ENCODE measurements around the gene CDH12.

The CDH12 gene

DNA sequence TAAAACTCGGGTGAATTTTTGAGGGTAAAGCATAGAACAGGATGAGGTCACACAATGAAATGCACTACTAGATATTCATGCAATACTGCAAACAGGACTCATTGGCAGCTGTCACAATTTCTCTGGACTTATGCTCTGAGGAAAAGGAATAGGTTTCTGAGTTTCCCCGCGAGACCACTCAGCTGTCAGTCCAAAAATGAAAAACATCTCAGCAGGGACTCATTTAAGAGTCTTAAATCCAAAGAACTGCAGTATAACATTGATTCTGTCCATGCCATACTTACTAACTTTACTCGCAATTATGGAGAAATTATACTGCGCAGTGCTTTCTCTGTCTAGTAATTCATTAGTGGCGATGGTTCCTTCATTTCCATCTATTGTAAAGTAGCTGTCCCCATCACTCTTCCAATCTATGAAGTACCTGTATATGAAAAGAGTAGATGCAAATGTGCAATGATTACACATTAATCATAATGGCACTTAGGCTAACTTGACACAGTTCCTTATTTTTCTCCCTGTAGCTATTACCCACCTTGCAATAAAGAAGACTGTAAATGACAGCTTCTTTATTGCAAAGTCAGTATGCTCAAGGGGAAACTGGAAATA, 1070.0 kb downstream of the CDH12 start:
- no peaks in the 10 kb centered on the region for H3K36me3 ChIP-seq (ENCODE audit: insufficient read depth, low read length)
- no peak overlapping the region for H3K9ac ChIP-seq (ENCODE audit: low read length)
- H3K27me3 ChIP-seq (ENCODE audit: control insufficient read depth in 1 of 2, insufficient read depth in 2 of 2, low read length in 2 of 2), result no peaks in the 10 kb centered on the region
- H3K4me3 ChIP-seq (ENCODE audit: low read depth in 1 of 2, low read length in 2 of 2), result no peak overlapping the region
- no peaks in the 10 kb centered on the region for H3K9me3 ChIP-seq (ENCODE audit: low read length)
- H3K27ac ChIP-seq (ENCODE audit: low read depth, low read length), result no peak overlapping the region
- no peaks in the 10 kb centered on the region for H3K4me1 ChIP-seq (ENCODE audit: insufficient read depth, low read length)

- Histone ChIP-seq H3K4me1 (ENCODE audit: insufficient read depth, low read length) (no peaks in the 10 kb centered on the region), H3K9ac (ENCODE audit: low read length) (no peak overlapping the region), H3K4me3 (ENCODE audit: low read depth in 1 of 2, low read length in 2 of 2) (no peak overlapping the region), H3K27ac (ENCODE audit: low read depth, low read length) (no peak overlapping the region), H3K9me3 (ENCODE audit: low read length) (no peaks in the 10 kb centered on the region), H3K27me3 (ENCODE audit: control insufficient read depth in 1 of 2, insufficient read depth in 2 of 2, low read length in 2 of 2) (no peaks in the 10 kb centered on the region), H3K36me3 (ENCODE audit: insufficient read depth, low read length) (no peaks in the 10 kb centered on the region)
These were observed 1076.7 kb downstream of the CDH12 start for GRCh38 chr5:21776466-21776865.

DNA sequence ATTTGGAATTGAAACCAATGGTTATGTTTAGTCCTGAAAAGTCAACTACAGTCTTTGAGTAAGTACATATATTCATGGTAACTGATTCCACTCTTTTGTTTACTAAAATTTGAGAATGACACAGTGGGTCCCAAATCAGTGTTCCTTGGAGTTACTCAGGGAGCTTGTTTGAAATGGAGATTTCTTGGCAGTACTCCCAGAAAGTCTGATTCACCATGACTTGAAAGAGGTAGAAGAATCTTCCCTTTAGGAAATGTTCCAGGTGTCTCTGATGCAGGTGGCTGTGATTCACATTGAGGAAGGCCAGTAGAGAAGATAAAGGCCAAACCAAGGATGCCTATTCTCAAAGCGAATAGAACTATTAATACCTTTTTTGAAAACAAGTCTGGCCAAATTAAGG, 1078.3 kb downstream of the CDH12 start:
- no peaks in the 10 kb centered on the region for H3K36me3 ChIP-seq (ENCODE audit: insufficient read depth, low read length)
- no peak overlapping the region for H3K9ac ChIP-seq (ENCODE audit: low read length)
- no peaks in the 10 kb centered on the region for H3K27me3 ChIP-seq (ENCODE audit: control insufficient read depth in 1 of 2, insufficient read depth in 2 of 2, low read length in 2 of 2)

GRCh38 chr5:21774281-21774680, 1078.9 kb downstream of the CDH12 start:
- Histone ChIP-seq H3K4me3 (ENCODE audit: low read depth in 1 of 2, low read length in 2 of 2) (no peak overlapping the region), H3K27ac (ENCODE audit: low read depth, low read length) (no peak overlapping the region), H3K36me3 (ENCODE audit: insufficient read depth, low read length) (no peaks in the 10 kb centered on the region), H3K9ac (ENCODE audit: low read length) (no peak overlapping the region), H3K27me3 (ENCODE audit: control insufficient read depth in 1 of 2, insufficient read depth in 2 of 2, low read length in 2 of 2) (no peaks in the 10 kb centered on the region), H3K9me3 (ENCODE audit: low read length) (no peaks in the 10 kb centered on the region), H3K4me1 (ENCODE audit: insufficient read depth, low read length) (no peaks in the 10 kb centered on the region)

More for the DNA sequence above, 1078.3 kb downstream of the CDH12 start:
- no peaks in the 10 kb centered on the region for H3K9me3 ChIP-seq (ENCODE audit: low read length)
- no peak overlapping the region for H3K27ac ChIP-seq (ENCODE audit: low read depth, low read length)
- H3K4me3 ChIP-seq (ENCODE audit: low read depth in 1 of 2, low read length in 2 of 2), result no peak overlapping the region
- H3K4me1 ChIP-seq (ENCODE audit: insufficient read depth, low read length), result no peaks in the 10 kb centered on the region

- Histone ChIP-seq H3K27ac (ENCODE audit: low read depth, low read length) (no peak overlapping the region), H3K36me3 (ENCODE audit: insufficient read depth, low read length) (no peaks in the 10 kb centered on the region), H3K9me3 (ENCODE audit: low read length) (no peaks in the 10 kb centered on the region), H3K9ac (ENCODE audit: low read length) (no peak overlapping the region), H3K4me1 (ENCODE audit: insufficient read depth, low read length) (no peaks in the 10 kb centered on the region), H3K27me3 (ENCODE audit: control insufficient read depth in 1 of 2, insufficient read depth in 2 of 2, low read length in 2 of 2) (no peaks in the 10 kb centered on the region), H3K4me3 (ENCODE audit: low read depth in 1 of 2, low read length in 2 of 2) (no peak overlapping the region)
These were observed 1079.7 kb downstream of the CDH12 start for GRCh38 chr5:21773456-21773855.

GRCh38 chr5:21765406-21765805, 1087.7 kb downstream of the CDH12 start:
- no peaks in the 10 kb centered on the region for H3K9me3 ChIP-seq (ENCODE audit: low read length)
- H3K27ac ChIP-seq (ENCODE audit: low read depth, low read length), result no peak overlapping the region
- no peaks in the 10 kb centered on the region for H3K4me1 ChIP-seq (ENCODE audit: insufficient read depth, low read length)
- H3K9ac ChIP-seq (ENCODE audit: low read length), result no peak overlapping the region
- no peaks in the 10 kb centered on the region for H3K36me3 ChIP-seq (ENCODE audit: insufficient read depth, low read length)
- no peak overlapping the region for H3K4me3 ChIP-seq (ENCODE audit: low read depth in 1 of 2, low read length in 2 of 2)
- no peaks in the 10 kb centered on the region for H3K27me3 ChIP-seq (ENCODE audit: control insufficient read depth in 1 of 2, insufficient read depth in 2 of 2, low read length in 2 of 2)

GRCh38 chr5:21739096-21739495, 1114.0 kb downstream of the CDH12 start:
- no peaks in the 10 kb centered on the region for H3K4me1 ChIP-seq (ENCODE audit: insufficient read depth, low read length)
- no peaks in the 10 kb centered on the region for H3K27me3 ChIP-seq (ENCODE audit: control insufficient read depth in 1 of 2, insufficient read depth in 2 of 2, low read length in 2 of 2)
- H3K9me3 ChIP-seq (ENCODE audit: low read length), result no peaks in the 10 kb centered on the region
- no peak overlapping the region for H3K27ac ChIP-seq (ENCODE audit: low read depth, low read length)
- H3K9ac ChIP-seq (ENCODE audit: low read length), result no peak overlapping the region
- H3K36me3 ChIP-seq (ENCODE audit: insufficient read depth, low read length), result no peaks in the 10 kb centered on the region
- H3K4me3 ChIP-seq (ENCODE audit: low read depth in 1 of 2, low read length in 2 of 2), result no peak overlapping the region

GRCh38 chr5:21723500-21723899, 1129.6 kb downstream of the CDH12 start:
- H3K9ac ChIP-seq (ENCODE audit: low read length), result no peak overlapping the region
- H3K4me1 ChIP-seq (ENCODE audit: insufficient read depth, low read length), result no peaks in the 10 kb centered on the region
- H3K36me3 ChIP-seq (ENCODE audit: insufficient read depth, low read length), result no peaks in the 10 kb centered on the region
- H3K27me3 ChIP-seq (ENCODE audit: control insufficient read depth in 1 of 2, insufficient read depth in 2 of 2, low read length in 2 of 2), result no peaks in the 10 kb centered on the region
- H3K27ac ChIP-seq (ENCODE audit: low read depth, low read length), result no peak overlapping the region
- no peak overlapping the region for H3K4me3 ChIP-seq (ENCODE audit: low read depth in 1 of 2, low read length in 2 of 2)
- no peaks in the 10 kb centered on the region for H3K9me3 ChIP-seq (ENCODE audit: low read length)

- Histone ChIP-seq H3K4me3 (ENCODE audit: low read depth in 1 of 2, low read length in 2 of 2) (no peak overlapping the region), H3K4me1 (ENCODE audit: insufficient read depth, low read length) (no peaks in the 10 kb centered on the region), H3K27me3 (ENCODE audit: control insufficient read depth in 1 of 2, insufficient read depth in 2 of 2, low read length in 2 of 2) (no peaks in the 10 kb centered on the region), H3K36me3 (ENCODE audit: insufficient read depth, low read length) (no peaks in the 10 kb centered on the region), H3K9ac (ENCODE audit: low read length) (no peak overlapping the region), H3K9me3 (ENCODE audit: low read length) (no peaks in the 10 kb centered on the region), H3K27ac (ENCODE audit: low read depth, low read length) (no peak overlapping the region)
These were observed 1141.0 kb downstream of the CDH12 start for GRCh38 chr5:21711866-21712758.

DNA sequence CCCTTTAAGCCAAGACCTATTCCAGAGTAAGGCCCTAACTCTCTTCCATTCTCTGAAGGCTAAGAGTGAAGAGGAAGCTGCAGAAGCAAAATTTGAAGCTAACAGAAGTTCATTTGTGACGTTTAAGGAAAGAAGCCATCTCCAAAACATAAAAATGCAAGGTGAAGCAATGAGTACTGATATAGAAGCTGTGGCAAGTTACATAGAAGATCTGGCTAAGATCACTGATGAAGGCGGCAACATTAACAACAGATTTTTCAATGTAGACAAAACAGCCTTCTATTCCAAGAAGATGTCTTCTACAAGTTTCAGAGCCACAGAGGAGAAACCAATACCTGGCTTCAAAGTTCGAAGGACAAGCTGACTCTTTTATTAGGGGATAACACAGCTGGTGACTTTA, 1143.4 kb downstream of the CDH12 start:
- Histone ChIP-seq H3K4me1 (ENCODE audit: insufficient read depth, low read length) (no peaks in the 10 kb centered on the region), H3K4me3 (ENCODE audit: low read depth in 1 of 2, low read length in 2 of 2) (no peak overlapping the region), H3K36me3 (ENCODE audit: insufficient read depth, low read length) (no peaks in the 10 kb centered on the region), H3K27ac (ENCODE audit: low read depth, low read length) (no peak overlapping the region), H3K9me3 (ENCODE audit: low read length) (no peaks in the 10 kb centered on the region), H3K9ac (ENCODE audit: low read length) (no peak overlapping the region), H3K27me3 (ENCODE audit: control insufficient read depth in 1 of 2, insufficient read depth in 2 of 2, low read length in 2 of 2) (no peaks in the 10 kb centered on the region)

GRCh38 chr5:21704974-21705668, 1148.0 kb downstream of the CDH12 start:
- H3K27me3 ChIP-seq (ENCODE audit: control insufficient read depth in 1 of 2, insufficient read depth in 2 of 2, low read length in 2 of 2), result no peaks in the 10 kb centered on the region
- H3K27ac ChIP-seq (ENCODE audit: low read depth, low read length), result no peak overlapping the region
- H3K4me1 ChIP-seq (ENCODE audit: insufficient read depth, low read length), result no peaks in the 10 kb centered on the region
- H3K9ac ChIP-seq (ENCODE audit: low read length), result no peak overlapping the region
- no peaks in the 10 kb centered on the region for H3K9me3 ChIP-seq (ENCODE audit: low read length)
- no peaks in the 10 kb centered on the region for H3K36me3 ChIP-seq (ENCODE audit: insufficient read depth, low read length)
- no peak overlapping the region for H3K4me3 ChIP-seq (ENCODE audit: low read depth in 1 of 2, low read length in 2 of 2)
